Activated T-helper 1 cell treated with anti-CD3 and anti-CD28 coated beads, Interleukin-12 subunit alpha, Interleukin-12 subunit beta, Interleukin-2, Interleukin-4 antibody, amounts not matched to agents 30 ng/mL and 10 ng/mL and 1 ng/mL, durations not matched to agents 14 hours and 24 hours and 36 hours (primary cell): Measurements from ENCODE around the gene RANBP17. TPM values are rescaled to one million over a fixed set of nuclear protein-coding genes. Genes with fewer than 3 reads are reported as not detected.

Experiments
- DNase-seq: peaks from one replicate; pipeline ENCODE4 v3.0.0; 2021; ENCODE audit warnings: low spot score
- H3K27ac Mint-ChIP-seq: one replicate; pipeline ENCODE4 v1.8.0; 2021; ENCODE audit warnings: mild to moderate bottlenecking, mixed read lengths
- H3K27me3 Mint-ChIP-seq: one replicate; pipeline ENCODE4 v1.8.0; 2022; ENCODE audit warnings: mild to moderate bottlenecking, moderate library complexity, mixed read lengths; ENCODE audit not compliant: insufficient read depth
- H3K36me3 Mint-ChIP-seq: one replicate; pipeline ENCODE4 v1.8.0; 2021; ENCODE audit warnings: low read depth, mixed read lengths
- H3K4me1 Mint-ChIP-seq: one replicate; pipeline ENCODE4 v1.8.0; 2021; ENCODE audit warnings: low read depth, mixed read lengths
- H3K4me3 Mint-ChIP-seq: one replicate; pipeline ENCODE4 v1.8.0; 2021; ENCODE audit warnings: mild to moderate bottlenecking, moderate library complexity, mixed read lengths
- H3K9me3 Mint-ChIP-seq: one replicate; pipeline ENCODE4 v1.8.0; 2021; ENCODE audit warnings: mixed read lengths
- intact Hi-C: fragments of 100-400 bp; cut with micrococcal nuclease; formaldehyde crosslinking; loops from one replicate; pipeline ENCODE4 v1.15.1; 2024
- total RNA-seq: library from RNA; stranded (reverse); gene quantifications from 2 replicates; pipeline ENCODE4 v1.2.3, GENCODE V29; 2022

Gene RANBP17
- total RNA-seq, 1 donor from 2014 or later: not detected

DNA sequence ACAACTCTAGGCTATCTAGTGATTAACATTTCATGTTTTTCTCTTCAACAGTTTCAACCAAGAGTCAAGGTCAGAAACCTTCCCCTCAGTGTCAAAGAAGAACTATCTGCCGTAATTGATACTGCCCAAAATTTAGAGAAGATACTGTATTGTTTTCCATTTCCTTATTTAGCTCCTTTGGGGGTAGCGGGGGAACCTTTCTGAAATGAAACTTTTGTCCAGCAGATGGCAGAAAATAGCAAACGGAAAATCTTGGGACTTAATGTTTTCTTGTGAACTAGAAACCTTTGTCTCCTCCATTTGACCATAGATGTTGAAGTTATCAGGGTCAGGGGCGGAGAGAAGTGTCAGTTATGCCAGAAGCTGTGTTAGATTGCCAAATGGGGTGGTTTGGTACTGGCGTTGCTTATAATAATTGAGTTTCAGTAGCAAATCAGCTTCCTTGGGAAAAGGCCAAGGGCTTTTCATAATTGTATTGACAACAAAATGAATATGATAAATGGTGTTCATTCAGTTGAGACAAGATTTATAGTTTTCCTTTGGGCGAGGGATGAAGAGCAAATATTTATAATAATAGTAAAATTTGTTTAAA is 345.5 kb downstream of the RANBP17 start:
- intact Hi-C loops: loop anchor here (1.0 kb wide), 1 partner anchor 135 kb away; no protein-coding TSS in a partner anchor
- Mint-ChIP-seq H3K27me3 (peaks cover 2% of the 10 kb centered on the region), H3K36me3 (no peaks in the 10 kb centered on the region), H3K4me3 (no peak overlapping the region), H3K27ac (no peak overlapping the region), H3K4me1 (no peaks in the 10 kb centered on the region), H3K9me3 (no peaks in the 10 kb centered on the region)
- DNase-seq: no peak

DNA sequence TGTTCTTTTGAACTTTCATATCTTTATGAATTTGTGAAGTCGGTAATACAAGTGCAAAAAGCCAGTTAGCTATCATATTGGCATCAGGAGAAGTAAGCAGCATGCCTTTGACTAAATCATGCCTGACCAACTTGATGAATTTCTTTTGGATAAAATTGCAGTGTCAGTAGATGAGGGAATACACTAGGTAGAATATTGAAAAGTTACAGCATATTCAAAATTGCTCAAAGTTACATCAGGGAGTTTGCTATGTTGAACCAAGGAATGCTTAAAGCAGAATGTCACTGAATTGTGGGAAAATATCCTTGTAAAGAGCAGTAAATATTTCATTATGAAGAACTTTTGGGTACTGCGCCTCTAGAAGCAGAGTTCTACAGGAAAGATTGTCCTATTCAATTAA is 360.1 kb downstream of the RANBP17 start:
- Mint-ChIP-seq H3K27ac (no peak overlapping the region), H3K36me3 (no peaks in the 10 kb centered on the region)

DNA sequence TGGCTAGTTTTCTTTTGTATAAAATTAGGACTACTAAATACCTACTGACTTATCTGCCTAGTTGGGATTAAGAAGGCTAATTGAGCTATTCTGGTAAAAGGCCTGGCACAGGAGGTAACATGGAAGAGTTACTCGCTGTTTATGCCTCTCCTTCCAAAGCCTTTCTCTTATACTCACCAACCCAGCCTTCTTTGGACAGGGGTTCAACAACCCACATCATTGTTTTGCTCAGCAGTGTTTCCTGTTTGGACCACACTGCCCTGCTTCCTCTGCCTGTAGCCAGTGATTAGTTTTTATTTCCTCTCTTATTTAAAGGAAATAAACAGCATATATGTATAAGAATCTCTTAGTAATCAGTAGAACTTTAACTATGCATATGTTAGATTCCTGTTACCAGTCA is 362.1 kb downstream of the RANBP17 start:
- no peak for DNase-seq
- intact Hi-C loops: no loop called here
- Mint-ChIP-seq H3K27ac (no peak overlapping the region), H3K36me3 (no peaks in the 10 kb centered on the region), H3K27me3 (peaks cover 5% of the 10 kb centered on the region), H3K4me1 (no peaks in the 10 kb centered on the region), H3K4me3 (no peak overlapping the region), H3K9me3 (no peaks in the 10 kb centered on the region)

More for the DNA sequence above, 360.1 kb downstream of the RANBP17 start:
- H3K27me3 Mint-ChIP-seq: peaks cover 5% of the 10 kb centered on the region
- no peak overlapping the region for H3K4me3 Mint-ChIP-seq
- H3K4me1 Mint-ChIP-seq: no peaks in the 10 kb centered on the region
- no peaks in the 10 kb centered on the region for H3K9me3 Mint-ChIP-seq
- intact Hi-C loops: no loop called here
- no peak for DNase-seq

DNA sequence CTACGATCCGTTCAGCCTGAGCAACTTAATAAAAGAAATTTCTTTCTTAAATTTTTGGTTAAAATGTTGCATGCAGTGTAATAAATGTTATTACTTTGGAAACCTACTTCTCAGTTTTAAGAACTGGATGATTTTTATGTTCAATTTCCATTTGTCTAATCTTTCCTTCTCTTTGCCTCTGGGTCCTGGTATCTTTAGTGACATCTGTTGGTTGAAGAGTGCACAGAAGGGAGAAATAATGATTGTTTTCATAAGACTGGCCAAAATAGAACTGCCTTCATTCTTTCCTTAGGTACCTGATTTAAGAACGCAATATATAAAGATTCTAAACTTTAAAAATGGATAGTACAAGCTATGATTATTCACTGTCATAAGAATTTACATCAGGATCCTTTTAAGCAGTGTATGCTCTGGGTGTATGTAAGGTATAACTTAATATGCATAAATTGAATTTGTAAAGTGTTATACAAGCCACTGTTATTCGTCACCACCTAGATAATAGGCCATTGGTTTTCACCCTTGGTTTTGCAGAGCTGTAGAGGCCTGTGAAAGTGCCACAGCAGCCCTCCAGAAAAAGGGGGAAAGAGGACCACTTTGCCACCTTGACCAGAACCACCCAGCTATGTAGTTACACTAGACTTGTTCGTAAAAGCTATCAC is 364.4 kb downstream of the RANBP17 start:
- intact Hi-C loops: no loop called here
- Mint-ChIP-seq H3K36me3 (no peaks in the 10 kb centered on the region), H3K9me3 (no peaks in the 10 kb centered on the region), H3K27me3 (peaks cover 5% of the 10 kb centered on the region), H3K4me3 (no peak overlapping the region), H3K4me1 (no peaks in the 10 kb centered on the region), H3K27ac (no peak overlapping the region)
- no peak for DNase-seq

DNA sequence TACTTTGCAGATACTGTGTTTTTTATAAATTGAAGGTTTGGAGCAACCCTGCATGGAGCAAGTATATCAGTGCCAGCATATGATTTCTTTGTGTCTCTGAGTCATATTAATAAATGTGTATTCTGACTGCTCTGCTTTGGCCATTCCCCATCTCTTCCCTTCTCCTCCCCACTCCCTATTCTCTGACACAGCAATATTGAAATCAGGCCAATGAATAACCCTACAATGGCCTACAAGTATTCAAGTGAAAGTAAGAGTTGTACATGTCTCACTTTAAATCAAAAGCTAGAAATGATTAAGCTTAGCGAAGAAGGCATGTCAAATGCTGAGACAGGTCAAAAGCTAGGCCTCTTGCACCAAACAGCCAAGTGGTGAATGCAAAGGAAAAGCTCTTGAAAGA is 365.0 kb downstream of the RANBP17 start:
- Mint-ChIP-seq H3K36me3 (no peaks in the 10 kb centered on the region), H3K4me3 (no peak overlapping the region), H3K4me1 (no peaks in the 10 kb centered on the region), H3K9me3 (no peaks in the 10 kb centered on the region), H3K27me3 (peaks cover 5% of the 10 kb centered on the region), H3K27ac (no peak overlapping the region)
- intact Hi-C loops: no loop called here
- no peak for DNase-seq

DNA sequence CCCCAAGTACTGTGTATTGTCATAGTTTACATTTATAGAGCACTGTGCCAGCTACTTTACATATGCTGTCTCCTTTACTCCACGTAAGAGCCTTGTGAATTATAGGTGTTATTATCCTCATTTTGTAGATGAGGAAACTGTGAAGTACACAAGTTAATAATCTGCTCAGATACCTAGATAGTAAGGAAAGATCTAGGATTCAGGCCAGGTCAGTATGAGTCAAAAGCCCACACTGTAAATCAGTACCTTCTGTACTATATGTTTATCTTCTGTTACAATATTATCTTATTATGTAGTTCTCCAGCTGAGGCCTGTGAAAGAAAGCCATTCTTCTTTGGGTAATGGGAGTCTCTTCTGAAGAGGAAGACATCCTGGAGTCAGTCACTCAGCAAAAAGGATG is 374.8 kb downstream of the RANBP17 start:
- Mint-ChIP-seq H3K4me1 (no peaks in the 10 kb centered on the region), H3K36me3 (no peaks in the 10 kb centered on the region), H3K27me3 (peaks cover 4% of the 10 kb centered on the region), H3K4me3 (no peak overlapping the region), H3K9me3 (no peaks in the 10 kb centered on the region), H3K27ac (no peak overlapping the region)
- DNase-seq: no peak
- intact Hi-C loops: no loop called here

DNA sequence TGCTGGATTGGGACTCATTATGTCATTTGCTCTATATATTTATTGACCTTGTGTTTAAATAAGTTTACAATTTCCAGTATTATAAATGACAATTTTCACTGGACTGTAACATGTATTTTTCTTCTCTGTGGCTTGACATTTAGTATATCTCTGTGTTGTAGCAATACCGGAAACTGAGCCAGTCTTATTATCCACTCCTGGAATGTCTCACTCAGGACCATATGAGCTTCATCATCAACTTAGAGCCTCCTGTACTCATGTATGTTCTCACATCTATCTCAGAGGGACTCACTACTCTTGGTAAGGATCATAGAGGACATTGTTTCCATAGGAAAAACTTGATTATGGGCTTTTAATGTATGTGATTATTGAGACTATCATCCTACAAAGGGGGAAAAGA is 380.7 kb downstream of the RANBP17 start:
- Mint-ChIP-seq H3K4me3 (no peak overlapping the region), H3K27ac (no peak overlapping the region), H3K9me3 (peaks cover under 1% of the 10 kb centered on the region), H3K4me1 (no peaks in the 10 kb centered on the region), H3K27me3 (peaks cover 4% of the 10 kb centered on the region), H3K36me3 (no peaks in the 10 kb centered on the region)
- intact Hi-C loops: no loop called here
- no peak for DNase-seq

DNA sequence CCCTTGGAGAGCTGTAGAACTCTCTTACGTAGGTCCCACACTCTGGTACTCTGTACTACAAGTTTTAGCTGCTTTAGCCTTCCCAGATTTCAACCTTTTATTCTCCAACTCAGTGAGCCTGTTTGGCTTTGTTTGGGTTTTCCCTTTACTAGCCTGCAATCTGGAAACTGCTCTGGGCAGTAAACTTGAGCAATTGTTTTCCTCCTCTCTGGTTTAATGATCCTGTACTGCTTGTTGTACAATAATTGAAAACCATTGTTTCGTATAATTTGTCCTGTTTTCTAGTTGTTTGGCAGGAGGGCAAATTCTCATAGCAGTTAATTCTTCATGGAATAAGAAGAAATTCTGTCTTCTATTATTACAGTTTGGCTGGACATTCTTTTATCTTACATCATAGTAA is 384.4 kb downstream of the RANBP17 start:
- intact Hi-C loops: no loop called here
- no peaks in the 10 kb centered on the region for H3K27me3 Mint-ChIP-seq
- H3K36me3 Mint-ChIP-seq: peaks cover 3% of the 10 kb centered on the region
- H3K27ac Mint-ChIP-seq: no peak overlapping the region
- no peak for DNase-seq
- H3K9me3 Mint-ChIP-seq: peaks cover 16% of the 10 kb centered on the region
- H3K4me3 Mint-ChIP-seq: no peak overlapping the region
- H3K4me1 Mint-ChIP-seq: no peaks in the 10 kb centered on the region

DNA sequence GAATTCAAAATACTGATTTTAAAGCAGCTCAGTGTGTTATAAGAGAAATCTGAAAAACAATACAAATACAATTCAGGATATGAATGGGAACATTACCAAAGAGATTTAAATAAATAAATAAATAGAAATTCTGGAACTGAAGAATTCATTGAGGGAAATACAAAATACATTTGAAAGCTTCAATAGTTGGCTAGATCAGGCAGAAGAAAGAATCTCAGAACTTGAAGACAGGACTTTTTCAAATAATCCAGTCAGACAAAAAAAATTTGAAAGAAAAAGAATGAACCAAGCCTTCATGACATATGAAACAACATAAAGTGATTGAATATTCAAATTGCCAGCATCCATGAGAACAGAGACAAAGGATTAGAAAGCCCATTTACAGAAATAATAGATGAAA is 387.6 kb downstream of the RANBP17 start:
- H3K4me1 Mint-ChIP-seq: no peaks in the 10 kb centered on the region
- intact Hi-C loops: no loop called here
- DNase-seq: no peak
- no peaks in the 10 kb centered on the region for H3K27me3 Mint-ChIP-seq
- H3K27ac Mint-ChIP-seq: no peak overlapping the region
- peaks cover 3% of the 10 kb centered on the region for H3K36me3 Mint-ChIP-seq
- peaks cover 16% of the 10 kb centered on the region for H3K9me3 Mint-ChIP-seq
- H3K4me3 Mint-ChIP-seq: no peak overlapping the region

DNA sequence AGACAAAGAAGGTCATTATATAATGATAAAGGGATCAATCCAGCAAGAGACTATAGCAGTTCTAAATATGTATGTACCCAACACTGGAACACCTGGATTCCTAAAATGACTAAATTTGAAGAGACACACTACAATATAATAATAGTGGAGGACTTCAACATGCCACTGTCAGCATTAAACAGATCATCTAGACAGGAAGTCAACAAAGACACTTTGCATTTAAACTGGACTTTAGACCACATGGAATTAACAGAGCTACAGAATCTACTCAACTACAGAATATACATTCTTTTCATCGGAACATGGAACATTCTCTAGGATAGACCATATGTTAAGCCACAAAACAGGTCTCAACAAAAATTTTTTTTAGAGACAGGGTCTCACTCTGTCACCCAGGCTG is 388.9 kb downstream of the RANBP17 start:
- no peaks in the 10 kb centered on the region for H3K4me1 Mint-ChIP-seq
- intact Hi-C loops: no loop called here
- no peak overlapping the region for H3K4me3 Mint-ChIP-seq
- H3K27me3 Mint-ChIP-seq: no peaks in the 10 kb centered on the region
- H3K27ac Mint-ChIP-seq: no peak overlapping the region
- peaks cover 3% of the 10 kb centered on the region for H3K36me3 Mint-ChIP-seq
- peaks cover 16% of the 10 kb centered on the region for H3K9me3 Mint-ChIP-seq
- no peak for DNase-seq

DNA sequence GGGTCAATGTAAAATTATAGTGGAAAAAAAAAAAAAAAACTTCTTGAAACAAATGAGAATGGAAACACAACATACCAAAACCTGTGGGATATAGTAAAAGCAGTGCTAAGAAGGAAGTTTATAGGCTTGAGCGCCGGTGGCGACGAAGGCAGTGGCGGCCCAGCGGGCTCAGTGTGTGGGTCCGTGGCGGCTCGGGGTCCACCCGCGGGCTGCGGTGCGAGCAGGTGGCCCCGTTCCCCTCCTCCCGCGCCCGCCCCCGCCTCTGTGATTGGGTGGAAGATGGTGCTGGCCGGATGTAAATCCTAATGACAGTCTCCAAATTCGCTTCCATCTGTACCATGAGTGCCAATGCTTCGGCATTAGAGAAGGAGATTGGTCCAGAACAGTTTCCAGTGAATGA is 389.7 kb downstream of the RANBP17 start:
- Mint-ChIP-seq H3K4me1 (no peaks in the 10 kb centered on the region), H3K36me3 (peaks cover 3% of the 10 kb centered on the region), H3K9me3 (peaks cover 16% of the 10 kb centered on the region), H3K4me3 (no peak overlapping the region), H3K27ac (no peak overlapping the region), H3K27me3 (no peaks in the 10 kb centered on the region)
- intact Hi-C loops: no loop called here
- DNase-seq: no peak

DNA sequence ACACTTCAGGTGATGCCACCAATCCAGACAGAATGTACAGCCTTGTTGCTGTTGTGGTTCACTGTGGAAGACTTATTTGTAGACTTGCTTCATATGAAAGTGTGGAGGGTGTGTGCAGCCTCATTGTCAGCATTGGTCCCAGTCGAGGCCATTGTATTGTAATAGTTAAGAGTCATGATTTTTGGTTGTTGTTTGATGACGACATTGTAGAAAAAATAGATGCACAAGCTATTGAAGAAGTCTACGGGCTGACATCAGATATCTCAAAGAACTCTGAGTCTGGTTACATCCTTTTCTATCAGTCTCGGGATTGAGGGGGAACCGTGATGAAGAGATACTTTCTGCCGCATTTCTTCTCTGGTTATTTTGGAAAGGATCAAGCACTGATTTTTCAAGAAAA is 390.9 kb downstream of the RANBP17 start:
- Mint-ChIP-seq H3K27me3 (no peaks in the 10 kb centered on the region), H3K4me1 (no peaks in the 10 kb centered on the region), H3K27ac (no peak overlapping the region), H3K9me3 (peaks cover 13% of the 10 kb centered on the region), H3K36me3 (peaks cover 3% of the 10 kb centered on the region), H3K4me3 (no peak overlapping the region)
- DNase-seq: no peak
- intact Hi-C loops: no loop called here

DNA sequence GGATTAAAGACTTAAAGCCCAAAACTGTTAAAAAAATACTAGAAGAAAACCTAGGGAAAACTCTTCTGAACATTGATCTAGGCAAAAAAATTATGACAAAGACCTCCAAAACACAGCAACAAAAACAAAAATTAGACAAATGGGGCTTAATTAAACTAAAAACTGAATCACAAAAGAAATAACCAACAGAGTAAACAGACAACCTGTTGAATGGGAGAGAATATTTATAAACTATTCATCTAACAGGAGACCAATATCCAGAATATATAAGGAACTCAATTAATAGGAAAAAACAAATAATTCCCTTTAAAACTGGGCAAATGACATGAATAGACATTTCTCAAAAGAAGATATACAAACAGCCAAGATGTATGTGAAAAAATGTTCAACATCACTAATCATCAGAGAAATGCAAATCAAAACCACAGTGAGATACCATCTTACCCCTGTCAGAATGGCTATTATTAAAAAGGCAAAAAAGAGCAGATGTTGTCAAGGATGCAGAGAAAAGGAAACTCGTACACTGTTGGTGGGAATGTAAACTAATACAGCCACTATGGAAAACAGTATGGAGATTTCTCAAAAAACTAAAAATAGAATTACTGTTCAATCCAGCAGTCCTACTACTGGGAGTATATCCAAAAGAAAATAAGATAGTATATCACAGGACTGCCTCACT is 397.1 kb downstream of the RANBP17 start:
- no peak for DNase-seq
- Mint-ChIP-seq H3K4me3 (no peak overlapping the region), H3K27me3 (peaks cover 7% of the 10 kb centered on the region), H3K36me3 (no peaks in the 10 kb centered on the region), H3K4me1 (no peaks in the 10 kb centered on the region), H3K27ac (no peak overlapping the region), H3K9me3 (no peaks in the 10 kb centered on the region)
- intact Hi-C loops: no loop called here
